Measurements from ENCODE around the gene LHFPL3.

LHFPL3 gene

GRCh38 chr7:104807671-104808070 lies 479.3 kb downstream of the LHFPL3 start:
- DNase-seq: no peak

- DNase-seq: no peak
Observed at GRCh38 chr7:104809906-104810305, 481.5 kb downstream of the LHFPL3 start.

GRCh38 chr7:104814126-104814525 lies 485.7 kb downstream of the LHFPL3 start:
- no peak for DNase-seq

- DNase-seq: no peak
Observed at GRCh38 chr7:104814671-104815400, 486.4 kb downstream of the LHFPL3 start.

GRCh38 chr7:104816537-104816936 lies 488.1 kb downstream of the LHFPL3 start:
- DNase-seq: no peak

GRCh38 chr7:104818961-104819880 lies 490.8 kb downstream of the LHFPL3 start:
- no peak for DNase-seq

- no peak for DNase-seq
Observed at GRCh38 chr7:104820836-104821535, 492.6 kb downstream of the LHFPL3 start.

GRCh38 chr7:104823177-104823576 lies 494.8 kb downstream of the LHFPL3 start:
- no peak for DNase-seq

GRCh38 chr7:104825099-104825498 lies 496.7 kb downstream of the LHFPL3 start:
- DNase-seq: no peak

- DNase-seq: no peak
Observed at GRCh38 chr7:104826135-104826534, 497.7 kb downstream of the LHFPL3 start.

- DNase-seq: no peak
Observed at GRCh38 chr7:104836976-104837375, 508.6 kb downstream of the LHFPL3 start.

- no peak for DNase-seq
Observed at GRCh38 chr7:104838537-104839299, 510.3 kb downstream of the LHFPL3 start.

- DNase-seq: no peak
Observed at GRCh38 chr7:104839842-104840241, 511.4 kb downstream of the LHFPL3 start.

GRCh38 chr7:104841798-104842197 lies 513.4 kb downstream of the LHFPL3 start:
- DNase-seq: no peak

- no peak for DNase-seq
Observed at GRCh38 chr7:104843198-104843597, 514.8 kb downstream of the LHFPL3 start.

- no peak for DNase-seq
Observed at GRCh38 chr7:104845557-104845956, 517.2 kb downstream of the LHFPL3 start.

GRCh38 chr7:104846731-104847130 lies 518.3 kb downstream of the LHFPL3 start:
- no peak for DNase-seq

GRCh38 chr7:104848138-104848990 lies 520.0 kb downstream of the LHFPL3 start:
- peak; percentile 49 for DNase-seq

GRCh38 chr7:104850374-104850773 lies 522.0 kb downstream of the LHFPL3 start:
- no peak for DNase-seq

GRCh38 chr7:104851268-104851667 lies 522.9 kb downstream of the LHFPL3 start:
- no peak for DNase-seq

GRCh38 chr7:104852386-104852785 lies 524.0 kb downstream of the LHFPL3 start:
- DNase-seq: no peak

GRCh38 chr7:104855861-104856260 lies 527.5 kb downstream of the LHFPL3 start:
- no peak for DNase-seq
